GM12864 (cell line): Measurements from ENCODE around the gene COPS4.
"Not testable (repeated sequence)": the region's sequence is repeated elsewhere in the genome, so short reads cannot be mapped to it uniquely, and the experiment has no call there.

ENCODE experiments used
- DNase-seq: peaks from one replicate; pipeline ENCODE4 v3.0.0-alpha.2; 2011; ENCODE audit warnings: low read depth
- H3K4me3 ChIP-seq: 2 replicates; pipeline ENCODE4 v1.5.1; 2011; ENCODE audit warnings: mild to moderate bottlenecking, low read depth, low read length, control low read depth
- CTCF ChIP-seq: IDR thresholded peaks from 2 replicates; pipeline ENCODE4 v1.5.1; 2011; ENCODE audit warnings: low read depth, mild to moderate bottlenecking, moderate library complexity, low read length, control low read depth, inconsistent platforms; ENCODE audit errors: missing control alignments

Gene COPS4

GRCh38 chr4:83013420-83013867 lies 21.5 kb upstream of the COPS4 start:
- TF ChIP-seq CTCF: no peak
- peak overlapping the region; percentile 85 for H3K4me3 ChIP-seq
- no peak for DNase-seq

- no peak for DNase-seq
- no peak overlapping the region for H3K4me3 ChIP-seq
- TF ChIP-seq CTCF: no peak
Measured at GRCh38 chr4:83013902-83014301, 21.1 kb upstream of the COPS4 start.

GRCh38 chr4:83019794-83020494 lies 15.0 kb upstream of the COPS4 start:
- H3K4me3 ChIP-seq: no peak overlapping the region
- no peak for DNase-seq
- no peak for TF ChIP-seq CTCF

- no peak for TF ChIP-seq CTCF
- no peak overlapping the region for H3K4me3 ChIP-seq
- no peak for DNase-seq
Measured at GRCh38 chr4:83022724-83023450, 12.1 kb upstream of the COPS4 start.

GRCh38 chr4:83023599-83023998 lies 11.4 kb upstream of the COPS4 start:
- DNase-seq, H3K4me3 ChIP-seq: not testable (repeated sequence)

GRCh38 chr4:83024233-83024632 lies 10.8 kb upstream of the COPS4 start:
- H3K4me3 ChIP-seq: no peak overlapping the region
- TF ChIP-seq CTCF: no peak
- no peak for DNase-seq

GRCh38 chr4:83025563-83025962 lies 9.4 kb upstream of the COPS4 start:
- DNase-seq: no peak

More at GRCh38 chr4:83025563-83025962, 9.4 kb upstream of the COPS4 start:
- no peak for TF ChIP-seq CTCF
- H3K4me3 ChIP-seq: no peak overlapping the region
